Keratinocyte (primary cell): ENCODE results near the gene SRGAP3. TPM values are rescaled to one million over a fixed set of nuclear protein-coding genes. Genes with fewer than 3 reads are reported as not detected.

Experiments used
- DNase-seq: peaks from one replicate; pipeline ENCODE4 v3.0.0-alpha.2; 2011; ENCODE audit warnings: low read depth, missing footprints, low spot score
- FAIRE-seq: peaks from 2 replicates; lab custom pipeline; 2011; peaks lifted over from hg19 to GRCh38; lab: Jason Lieb, UNC
- H2AFZ ChIP-seq: 2 replicates; pipeline ENCODE4 v1.6.0; 2012; ENCODE audit warnings: low read length, control low read depth, inconsistent platforms; ENCODE audit not compliant: control insufficient read depth
- H3K27ac ChIP-seq: 2 replicates; pipeline ENCODE4 v1.5.1; 2011; ENCODE audit warnings: low read length; ENCODE audit not compliant: control insufficient read depth, insufficient read depth
- H3K27me3 ChIP-seq: 3 replicates; pipeline ENCODE4 v1.6.0; 2011; ENCODE audit warnings: low read length; ENCODE audit not compliant: control insufficient read depth, insufficient read depth; ENCODE audit errors: extremely low read depth
- H3K36me3 ChIP-seq, 2 experiments: 2 replicates in 1 of 2; 3 replicates in 1 of 2; pipeline ENCODE4 v1.5.1; 2011; ENCODE audit warnings: low read length in 2 of 2, mild to moderate bottlenecking in 1 of 2; ENCODE audit not compliant: control insufficient read depth in 2 of 2, insufficient read depth in 2 of 2; ENCODE audit errors: extremely low read depth in 1 of 2
- H3K4me1 ChIP-seq: 3 replicates; pipeline ENCODE4 v1.5.1; 2011; ENCODE audit warnings: low read length; ENCODE audit not compliant: control insufficient read depth, insufficient read depth; ENCODE audit errors: extremely low read depth
- H3K4me2 ChIP-seq: 3 replicates; pipeline ENCODE4 v1.6.0; 2011; ENCODE audit warnings: low read depth, low read length; ENCODE audit not compliant: control insufficient read depth, insufficient read depth; ENCODE audit errors: extremely low read depth
- H3K4me3 ChIP-seq, 3 experiments: fragments of 200-600 bp in 1 of 3; sonication (generic) in 1 of 3; 2 replicates in 2 of 3; 3 replicates in 1 of 3; pipeline ENCODE4 v1.5.1; 2011 to 2016; ENCODE audit warnings: low read length in 3 of 3, mild to moderate bottlenecking in 3 of 3, control low read depth in 2 of 3, inconsistent platforms in 1 of 3, low read depth in 1 of 3, mixed read lengths in 1 of 3, mixed run types in 1 of 3, moderate library complexity in 1 of 3; ENCODE audit not compliant: control insufficient read depth in 2 of 3, insufficient read depth in 2 of 3; ENCODE audit errors: extremely low read depth in 1 of 3
- H3K79me2 ChIP-seq: 2 replicates; pipeline ENCODE4 v1.6.0; 2012; ENCODE audit warnings: low read length; ENCODE audit not compliant: control insufficient read depth, insufficient read depth
- H3K9ac ChIP-seq: 3 replicates; pipeline ENCODE4 v1.6.0; 2011; ENCODE audit warnings: low read length; ENCODE audit not compliant: control insufficient read depth, insufficient read depth; ENCODE audit errors: extremely low read depth
- H3K9me1 ChIP-seq: 3 replicates; pipeline ENCODE4 v1.6.0; 2011; ENCODE audit warnings: low read length; ENCODE audit not compliant: control insufficient read depth, insufficient read depth; ENCODE audit errors: extremely low read depth
- H3K9me3 ChIP-seq: 2 replicates; pipeline ENCODE4 v1.5.1; 2012; ENCODE audit warnings: low read depth, low read length; ENCODE audit not compliant: control insufficient read depth
- H4K20me1 ChIP-seq: 3 replicates; pipeline ENCODE4 v1.6.0; 2011; ENCODE audit warnings: low read length; ENCODE audit not compliant: control insufficient read depth, insufficient read depth; ENCODE audit errors: extremely low read depth
- CTCF ChIP-seq, 3 experiments: IDR thresholded peaks in 1 of 3; conservative IDR thresholded peaks in 1 of 3; optimal IDR thresholded peaks in 1 of 3; 2 replicates in 2 of 3; 3 replicates in 1 of 3; pipeline versions ENCODE3 to v1.5.1; 2011; ENCODE audit warnings: low read length in 3 of 3, mild to moderate bottlenecking in 3 of 3, moderate library complexity in 2 of 3, control low read depth in 1 of 3, inconsistent platforms in 1 of 3; ENCODE audit not compliant: insufficient read depth in 2 of 3; ENCODE audit errors: extremely low read depth in 1 of 3
- EZH2 ChIP-seq: IDR thresholded peaks from one replicate; pipeline ENCODE4 v1.6.1; 2012; ENCODE audit warnings: inconsistent platforms, mild to moderate bottlenecking, low read length, moderate library complexity
- dilution Hi-C: fragments of 300-500 bp; cut with MboI; formaldehyde crosslinking; loops from one replicate; pipeline ENCODE4 v1.7.0; 2020; ENCODE audit warnings: low sequenced_read_pairs; ENCODE audit not compliant: extremely low pct_ligation_motif_present
- polyA plus RNA-seq, 5 experiments: library from polyadenylated mRNA; depleted of rRNA in 3 of 5; stranded (reverse) in 3 of 5; stranded (forward) in 1 of 5; unstranded in 1 of 5; fragments of >200 nt; gene quantifications; 1 replicate in 1 of 5; 2 replicates in 3 of 5; 3 replicates in 1 of 5; pipeline versions ENCODE4 v1.2.1 to v1.2.3, GENCODE V29; 2011 to 2012; ENCODE audit warnings: missing spikeins in 2 of 5, low read depth in 1 of 5, low replicate concordance in 1 of 5

Gene SRGAP3
- polyA plus RNA-seq, 1 donor (not counting 4 experiments of a cell fraction or from before 2014, with no cell fraction given), result 7.2 TPM

- H2AFZ ChIP-seq, result no peak overlapping the region
- no peaks in the 10 kb centered on the region for H3K9me1 ChIP-seq
- H3K4me1 ChIP-seq, result peaks cover 17% of the 10 kb centered on the region
- DNase-seq (no peak), FAIRE-seq (no peak)
- H3K9me3 ChIP-seq, result no peaks in the 10 kb centered on the region
- no peaks in the 10 kb centered on the region for H4K20me1 ChIP-seq
- TF ChIP-seq EZH2 (no peak), CTCF (optimal IDR thresholded peaks at IDR 0.05 in 1 of 3, IDR thresholded peaks at IDR 0.05 in 1 of 3, conservative IDR thresholded peaks at IDR 0.05 in 1 of 3; ENCODE audit: extremely low read depth in 1 of 3, insufficient read depth in 2 of 3, low read length in 3 of 3) (no peak)
- H3K79me2 ChIP-seq, result peaks cover 2% of the 10 kb centered on the region
- H3K4me3 ChIP-seq, result no peak overlapping the region
- H3K9ac ChIP-seq, result no peak overlapping the region
- H3K36me3 ChIP-seq, result no peaks in the 10 kb centered on the region
- H3K4me2 ChIP-seq, result peak overlapping the region; percentile 61
- H3K27ac ChIP-seq, result no peak overlapping the region
- dilution Hi-C loops, result no loop called here
- H3K27me3 ChIP-seq, result no peaks in the 10 kb centered on the region
Observed at GRCh38 chr3:9142362-9142761, 107.1 kb downstream of the SRGAP3 start.

- H3K4me1 ChIP-seq, result peaks cover 17% of the 10 kb centered on the region
- H3K27ac ChIP-seq, result no peak overlapping the region
- TF ChIP-seq CTCF (optimal IDR thresholded peaks at IDR 0.05 in 1 of 3, IDR thresholded peaks at IDR 0.05 in 1 of 3, conservative IDR thresholded peaks at IDR 0.05 in 1 of 3; ENCODE audit: extremely low read depth in 1 of 3, insufficient read depth in 2 of 3, low read length in 3 of 3) (no peak), EZH2 (no peak)
- no peaks in the 10 kb centered on the region for H3K36me3 ChIP-seq
- no peaks in the 10 kb centered on the region for H3K9me3 ChIP-seq
- peaks cover 2% of the 10 kb centered on the region for H3K79me2 ChIP-seq
- no peaks in the 10 kb centered on the region for H4K20me1 ChIP-seq
- H3K4me2 ChIP-seq, result peak overlapping the region; percentile 61
- FAIRE-seq (no peak), DNase-seq (no peak)
- no peak overlapping the region for H3K9ac ChIP-seq
- no peaks in the 10 kb centered on the region for H3K9me1 ChIP-seq
- H3K27me3 ChIP-seq, result no peaks in the 10 kb centered on the region
- no peak overlapping the region for H2AFZ ChIP-seq
- no peak overlapping the region for H3K4me3 ChIP-seq
- dilution Hi-C loops, result no loop called here
Observed at GRCh38 chr3:9141928-9142289, 107.5 kb downstream of the SRGAP3 start.
